Stimulated activated CD4-positive, alpha-beta T cell treated with anti-CD3 and anti-CD28 coated beads, TNF-alpha, amount 100 ng/mL, for 1 hour (primary cell): ENCODE measurements around the gene VGLL4.

Experiments
- DNase-seq, 3 donors: peaks; one replicate each; pipeline ENCODE4 v3.0.0-alpha.2; 2020; ENCODE audit warnings: low read depth in 3 of 3, low spot score in 1 of 3

Gene VGLL4

DNA sequence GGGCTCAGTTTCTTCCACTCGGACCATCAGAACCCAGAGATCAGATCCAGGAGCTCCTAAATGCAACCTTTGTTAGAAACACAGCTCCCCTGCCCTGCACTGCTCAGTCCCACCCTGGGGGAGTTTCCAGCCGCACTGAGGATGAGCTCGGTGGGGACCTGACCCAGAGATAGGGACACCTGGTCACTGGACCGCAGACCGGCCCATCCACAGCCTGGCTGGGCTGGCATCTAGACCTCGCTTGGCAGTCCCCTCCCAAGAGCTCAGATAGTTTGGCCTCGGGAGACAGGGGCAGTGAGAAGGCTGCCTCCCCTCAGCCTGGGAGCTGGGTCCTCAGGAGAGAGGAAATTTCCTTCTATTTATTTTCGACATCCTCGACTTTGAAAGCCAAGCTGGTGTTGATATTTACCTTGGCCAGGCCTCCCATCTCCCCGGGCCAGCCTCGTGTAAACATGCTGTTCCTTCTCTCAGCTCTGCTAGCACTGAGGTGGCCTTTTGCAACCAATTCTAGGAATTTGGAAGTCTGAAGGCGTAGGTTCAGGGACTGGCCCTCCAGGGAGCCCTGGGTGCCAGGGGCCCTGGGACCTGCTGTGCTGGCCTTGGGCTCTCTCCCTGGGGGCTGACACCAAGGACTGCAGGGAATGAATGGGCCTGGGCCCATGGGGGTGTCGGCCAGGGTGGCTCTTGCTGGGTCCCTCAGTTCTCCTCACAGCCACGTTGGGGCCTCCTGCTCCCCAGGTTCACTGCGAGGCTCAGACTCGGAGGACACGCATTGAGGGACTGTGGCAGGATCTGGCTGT, 90.1 kb downstream of the VGLL4 start:
- DNase-seq, result no peak

DNA sequence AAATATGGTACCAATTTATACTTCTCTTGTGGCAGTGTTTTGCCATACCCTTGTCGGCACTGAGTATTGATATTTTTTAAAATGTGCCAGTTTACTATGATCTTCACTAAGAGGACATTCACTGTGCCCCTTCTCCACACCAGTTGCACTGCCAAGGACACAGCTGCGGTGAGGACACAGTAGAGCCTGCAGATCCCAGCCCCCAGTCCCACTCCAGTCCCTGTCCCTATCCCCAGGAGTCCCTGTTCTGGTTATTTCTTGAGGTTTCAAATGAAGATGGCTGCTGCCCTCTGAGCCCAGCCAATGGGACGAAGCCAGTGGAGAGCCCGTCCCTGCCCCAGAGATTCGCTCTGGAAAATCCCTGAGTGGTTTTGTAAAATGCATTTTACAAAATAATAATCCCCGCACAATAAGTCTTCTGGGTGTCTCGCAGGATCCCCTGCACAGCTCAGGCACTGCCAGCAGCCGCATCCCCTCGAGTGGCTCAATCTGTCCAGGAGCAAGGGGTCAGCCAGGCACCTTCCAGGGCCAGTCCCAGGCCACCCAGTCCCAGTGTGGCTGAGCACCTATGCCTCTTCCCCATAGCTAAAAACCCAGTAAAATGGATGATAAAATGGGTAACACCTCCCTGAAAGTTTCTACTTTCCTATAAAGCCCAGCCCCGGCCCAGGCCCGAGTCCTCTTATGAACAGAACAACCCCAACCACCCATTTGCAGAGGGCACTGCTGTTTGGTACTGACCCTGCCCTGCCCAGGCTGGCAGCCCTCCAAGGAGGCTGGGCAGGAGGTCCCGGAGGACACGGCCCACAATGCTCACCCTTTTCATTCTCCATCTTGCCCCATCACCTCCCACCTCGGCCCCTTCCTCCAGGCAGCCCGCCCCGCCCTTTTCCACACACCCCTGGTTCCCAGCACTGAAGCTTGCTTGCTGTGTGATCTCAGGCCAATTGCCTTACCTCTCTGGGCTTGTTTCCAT, 91.1 kb downstream of the VGLL4 start:
- DNase-seq, result no peak

GRCh38 chr3:11551036-11551435, 92.7 kb downstream of the VGLL4 start:
- no peak for DNase-seq

DNA sequence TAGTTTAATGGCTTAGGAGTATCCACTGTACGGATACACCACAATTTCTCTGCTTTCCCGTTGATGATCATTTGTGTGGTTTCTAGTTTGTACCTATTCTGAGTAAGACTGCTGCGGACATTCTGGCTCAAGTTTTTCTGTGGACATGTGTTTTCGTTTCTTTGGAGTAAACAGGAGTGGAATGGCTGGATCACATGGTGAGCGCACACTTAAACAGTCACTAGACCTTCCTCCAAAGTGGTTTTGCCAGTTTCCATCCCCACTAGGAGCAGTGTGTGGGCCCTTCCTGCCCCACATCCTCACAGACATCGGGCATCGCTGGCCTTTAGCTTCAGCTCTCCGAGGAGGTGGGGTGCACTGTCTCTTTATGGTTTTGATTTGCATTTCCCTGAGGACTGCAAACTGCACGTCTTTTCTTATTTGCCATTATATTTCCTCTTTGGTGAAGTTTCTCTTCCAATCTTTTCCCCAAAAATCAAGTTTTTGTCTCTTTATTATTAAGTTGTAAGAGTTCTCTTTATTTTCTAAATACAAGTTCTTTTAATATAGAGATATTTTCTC, 94.1 kb downstream of the VGLL4 start:
- no peak for DNase-seq

- no peak for DNase-seq
Measured at GRCh38 chr3:11548721-11549131, 95.0 kb downstream of the VGLL4 start.

- no peak for DNase-seq
Measured at GRCh38 chr3:11547498-11547897, 96.2 kb downstream of the VGLL4 start.

DNA sequence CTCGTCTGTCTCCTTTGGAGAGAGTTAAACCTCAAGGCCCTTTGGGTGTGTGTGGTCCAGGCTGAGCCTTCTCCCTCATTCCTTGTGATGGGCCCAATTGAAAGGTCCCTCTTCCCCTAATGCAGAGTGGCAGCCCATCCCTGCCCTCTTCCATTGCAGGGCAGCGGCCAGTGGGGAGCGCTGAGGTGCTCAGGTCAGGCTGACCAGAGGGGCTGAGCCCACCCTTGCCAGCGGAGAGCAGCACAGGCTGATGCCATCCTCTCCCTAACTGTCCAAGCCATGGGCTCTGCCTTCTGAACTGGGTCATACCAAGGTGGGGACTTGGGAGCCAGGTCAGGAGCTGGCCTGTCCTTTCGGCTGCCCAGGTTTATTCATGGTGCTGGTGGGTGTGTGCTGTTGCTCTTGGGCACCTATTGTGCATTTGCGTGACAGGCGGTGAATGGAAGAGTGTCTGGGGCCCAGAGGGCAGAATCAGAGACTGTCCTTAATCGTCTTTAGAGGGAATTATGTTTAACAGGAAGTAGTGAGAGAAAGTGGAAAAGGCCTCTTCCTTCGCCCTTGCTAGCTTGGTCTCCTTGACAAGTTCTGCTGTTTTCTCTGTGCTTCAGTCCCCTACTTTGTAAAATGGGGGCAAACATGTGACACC, 96.9 kb downstream of the VGLL4 start:
- no peak for DNase-seq

GRCh38 chr3:11545186-11545851, 98.4 kb downstream of the VGLL4 start:
- no peak for DNase-seq

GRCh38 chr3:11544412-11545181, 99.1 kb downstream of the VGLL4 start:
- no peak for DNase-seq

GRCh38 chr3:11543948-11544387, 99.7 kb downstream of the VGLL4 start:
- no peak for DNase-seq

GRCh38 chr3:11543141-11543947, 100.4 kb downstream of the VGLL4 start:
- no peak for DNase-seq

DNA sequence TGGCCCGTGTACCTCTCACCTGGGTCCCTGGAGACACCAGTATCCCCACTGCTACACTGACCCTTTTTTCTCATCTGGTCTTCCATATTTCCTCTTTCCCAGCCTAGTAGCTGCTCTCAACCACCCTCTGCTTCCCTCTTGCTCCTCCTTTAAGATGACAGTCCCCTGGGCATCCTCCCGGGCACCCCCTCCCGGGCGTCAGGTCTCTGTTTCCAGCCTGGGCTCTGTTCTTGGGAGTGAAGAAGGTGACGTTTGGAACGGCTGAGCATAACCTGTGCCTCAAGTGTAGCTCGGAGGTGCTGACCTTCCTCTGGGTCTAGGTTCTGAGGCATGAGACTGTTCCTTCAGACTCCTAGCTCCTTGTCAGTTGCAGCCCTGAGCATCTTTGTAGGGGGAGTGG, 101.2 kb downstream of the VGLL4 start:
- no peak for DNase-seq

GRCh38 chr3:11541321-11542303, 102.1 kb downstream of the VGLL4 start:
- DNase-seq, result no peak

- DNase-seq, result no peak
Measured at GRCh38 chr3:11539677-11540076, 104.0 kb downstream of the VGLL4 start.

GRCh38 chr3:11539218-11539617, 104.5 kb downstream of the VGLL4 start:
- no peak for DNase-seq

DNA sequence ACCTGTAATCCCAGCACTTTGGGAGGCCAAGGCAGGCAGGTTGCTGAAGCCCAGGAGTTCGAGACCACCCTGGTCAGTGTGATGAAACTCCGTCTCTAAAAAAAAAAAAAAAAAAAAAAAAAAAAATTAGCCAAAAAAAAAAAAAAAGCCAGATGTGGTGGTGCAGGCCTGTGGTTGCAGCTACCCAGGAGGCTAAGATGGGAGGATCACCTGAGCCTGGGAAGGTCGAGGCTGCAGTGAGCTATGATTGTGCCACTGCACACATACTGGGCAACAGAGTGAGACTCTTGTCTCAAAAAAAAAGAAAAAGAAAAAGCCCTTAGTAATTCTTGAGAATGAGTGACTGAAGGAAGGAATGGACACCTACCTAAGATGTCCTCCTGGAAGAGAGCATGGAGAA, 105.1 kb downstream of the VGLL4 start:
- DNase-seq, result no peak

- DNase-seq, result no peak
Measured at GRCh38 chr3:11536936-11537612, 106.6 kb downstream of the VGLL4 start.
